Skeletal muscle cell (primary cell): ENCODE data around the gene POU2AF3.

Experiments
- DNase-seq: peaks from one replicate; pipeline ENCODE4 v3.0.0-alpha.2; 2010; ENCODE audit warnings: low read depth
- H3K4me3 ChIP-seq: 2 replicates; pipeline ENCODE4 v1.5.1; 2011; ENCODE audit warnings: low read depth, mild to moderate bottlenecking, control low read depth, low read length, moderate library complexity

Gene POU2AF3

GRCh38 chr11:111348147-111348546 is 49.8 kb downstream of the POU2AF3 start:
- no peak overlapping the region for H3K4me3 ChIP-seq
- no peak for DNase-seq

- DNase-seq, result no peak
- no peak overlapping the region for H3K4me3 ChIP-seq
Observed at GRCh38 chr11:111349191-111349695, 50.9 kb downstream of the POU2AF3 start.

- H3K4me3 ChIP-seq, result no peak overlapping the region
- DNase-seq, result no peak
Observed at GRCh38 chr11:111350811-111351210, 52.5 kb downstream of the POU2AF3 start.

- no peak overlapping the region for H3K4me3 ChIP-seq
- no peak for DNase-seq
Observed at GRCh38 chr11:111351374-111352055, 53.2 kb downstream of the POU2AF3 start.

- DNase-seq, result no peak
- H3K4me3 ChIP-seq, result no peak overlapping the region
Observed at GRCh38 chr11:111352231-111352746, 53.9 kb downstream of the POU2AF3 start.

- H3K4me3 ChIP-seq, result no peak overlapping the region
- DNase-seq, result no peak
Observed at GRCh38 chr11:111352935-111353710, 54.8 kb downstream of the POU2AF3 start.

GRCh38 chr11:111353776-111354600 is 55.6 kb downstream of the POU2AF3 start:
- DNase-seq, result no peak
- H3K4me3 ChIP-seq, result no peak overlapping the region

- no peak overlapping the region for H3K4me3 ChIP-seq
- DNase-seq, result no peak
Observed at GRCh38 chr11:111354601-111354891, 56.2 kb downstream of the POU2AF3 start.

GRCh38 chr11:111355101-111355500 is 56.8 kb downstream of the POU2AF3 start:
- no peak overlapping the region for H3K4me3 ChIP-seq
- no peak for DNase-seq

GRCh38 chr11:111355956-111356659 is 57.8 kb downstream of the POU2AF3 start:
- no peak overlapping the region for H3K4me3 ChIP-seq

GRCh38 chr11:111356660-111357048 is 58.3 kb downstream of the POU2AF3 start:
- no peak overlapping the region for H3K4me3 ChIP-seq
- no peak for DNase-seq

More at GRCh38 chr11:111355956-111356659, 57.8 kb downstream of the POU2AF3 start:
- DNase-seq, result no peak

- no peak overlapping the region for H3K4me3 ChIP-seq
- no peak for DNase-seq
Observed at GRCh38 chr11:111357150-111358037, 59.0 kb downstream of the POU2AF3 start.
